HEK293T (cell line): ENCODE measurements around the gene PPP2R5C.

Source experiments
- BHLHE40 ChIP-seq: fragments of 450-650 bp; IDR thresholded peaks from 2 replicates; pipeline ENCODE4 v1.6.1; 2016; ENCODE audit warnings: mild to moderate bottlenecking, moderate library complexity, borderline replicate concordance
- HDGF ChIP-seq: fragments of 450-650 bp; IDR thresholded peaks from 2 replicates; pipeline ENCODE4 v1.6.1; 2017; ENCODE audit warnings: antibody characterized with exemption, borderline replicate concordance
- NFRKB ChIP-seq: fragments of 450-650 bp; IDR thresholded peaks from 2 replicates; pipeline ENCODE4 v1.6.1; 2016; ENCODE audit warnings: mild to moderate bottlenecking, moderate library complexity
- SP1 ChIP-seq: fragments of 450-650 bp; IDR thresholded peaks from 2 replicates; pipeline ENCODE4 v1.6.1; 2017
- ZNF384 ChIP-seq: fragments of 450-650 bp; IDR thresholded peaks from 2 replicates; pipeline ENCODE4 v1.6.1; 2016

GRCh38 chr14:101823511-101824120 is 62.1 kb downstream of the PPP2R5C start:
- TF ChIP-seq BHLHE40 (no peak), HDGF (no peak), ZNF384 (no peak), SP1 (no peak), NFRKB (no peak)
